AG20443 (cell line): ENCODE measurements around the gene ROBO1.
"Not testable (repeated sequence)": the region's sequence is repeated elsewhere in the genome, so short reads cannot be mapped to it uniquely, and the experiment has no call there.

Source experiments
- DNase-seq: peaks from one replicate; pipeline ENCODE4 v3.0.0; 2012; ENCODE audit warnings: low spot score, mixed read lengths

Gene ROBO1

DNA sequence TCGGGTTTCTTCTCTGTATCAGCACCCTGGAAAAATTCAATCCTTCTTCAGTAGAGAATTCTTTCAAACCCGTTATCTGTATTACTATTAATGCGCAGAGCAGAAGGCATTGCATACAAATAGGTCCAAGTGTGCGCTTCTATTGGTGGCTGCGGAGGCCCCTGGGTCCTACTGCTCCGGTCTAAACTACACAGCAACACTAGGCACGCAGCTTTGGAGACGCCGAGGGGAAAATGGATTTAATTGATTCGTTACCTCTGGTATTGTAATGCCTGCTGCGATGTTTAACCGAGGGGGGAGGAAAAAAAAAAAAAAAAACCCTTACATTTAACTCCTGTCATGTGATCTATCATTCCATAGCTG, at the start of gene ROBO1:
ROBO1 (minus strand) TSS at position 94 of the 363 bp plus-strand sequence.
- no peak for DNase-seq

DNA sequence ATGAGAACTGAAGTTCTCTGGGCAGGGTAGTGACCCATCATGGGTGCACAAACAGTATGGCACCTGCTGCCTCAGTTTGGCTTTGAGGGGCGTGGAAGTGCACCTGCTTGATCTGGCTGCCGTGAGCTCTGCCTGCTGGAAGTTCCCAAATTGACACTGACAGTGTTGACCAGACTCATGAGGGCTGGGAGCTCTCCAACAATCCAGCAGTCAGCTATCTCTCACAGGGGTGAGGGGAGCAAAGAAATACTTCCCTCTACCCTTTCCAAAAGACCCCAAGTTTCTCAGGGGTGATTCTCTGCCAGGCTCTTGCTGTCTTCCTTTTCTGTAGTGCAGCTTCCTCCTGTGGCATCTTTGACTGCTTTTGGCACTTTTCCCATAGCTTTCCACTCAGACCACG, 49.4 kb upstream of the ROBO1 start:
- DNase-seq = no peak

DNA sequence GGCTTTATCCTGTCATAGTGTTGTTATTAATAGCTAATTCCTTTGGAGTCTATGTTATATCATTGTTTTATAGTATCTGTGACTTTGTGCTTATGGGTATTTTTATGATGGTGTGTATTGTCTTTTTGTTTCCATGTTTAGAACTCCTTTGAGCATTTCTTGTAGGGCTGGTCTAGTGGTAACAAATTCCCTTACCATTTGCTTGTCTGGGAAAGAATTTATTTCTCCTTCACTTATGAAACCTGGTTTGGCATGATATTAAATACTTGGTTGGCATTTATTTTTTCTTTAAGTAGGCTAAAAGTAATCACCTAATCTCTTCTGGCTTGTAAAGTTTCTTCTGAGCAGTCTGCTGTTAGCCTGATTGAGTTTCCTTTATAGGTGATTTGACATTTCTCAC, 47.7 kb upstream of the ROBO1 start:
- no peak for DNase-seq

DNA sequence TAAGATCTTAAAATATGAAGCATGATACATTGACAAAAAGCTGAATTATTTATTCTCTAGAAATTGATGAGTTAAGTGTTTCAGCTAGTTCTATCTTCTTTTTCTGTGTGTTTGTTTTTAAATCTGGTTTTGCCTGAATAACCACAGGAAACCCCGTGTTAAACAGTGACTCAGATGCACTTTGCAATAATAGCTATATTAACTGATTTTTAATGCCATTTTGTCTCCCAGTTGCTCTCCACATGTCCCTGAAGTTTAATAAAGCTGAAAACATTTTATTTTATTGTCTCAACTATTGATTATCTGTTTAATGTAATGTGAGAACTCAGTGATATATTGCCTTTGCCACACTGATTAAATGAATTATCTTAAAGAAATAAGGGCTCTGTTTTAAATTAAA, 42.8 kb upstream of the ROBO1 start:
- DNase-seq = no peak

DNA sequence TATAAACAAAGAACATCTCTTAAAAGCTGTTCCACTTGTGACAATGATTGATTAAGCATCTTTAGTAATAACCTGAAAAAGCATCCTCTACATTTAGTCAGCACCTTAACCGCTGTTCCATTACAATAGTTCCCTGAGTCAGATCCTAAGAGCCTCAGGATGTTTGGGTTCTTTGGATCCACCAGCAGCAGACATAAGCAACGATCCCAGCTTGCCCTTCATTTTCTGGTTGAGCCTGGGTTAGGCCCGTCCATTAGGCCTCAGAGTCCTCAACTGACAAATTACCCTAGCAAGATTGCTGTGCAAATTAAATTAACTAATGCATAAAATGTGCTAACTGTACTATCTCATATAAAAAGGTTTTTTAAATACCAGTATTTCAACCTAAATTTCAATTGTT, 42.3 kb upstream of the ROBO1 start:
- no peak for DNase-seq

DNA sequence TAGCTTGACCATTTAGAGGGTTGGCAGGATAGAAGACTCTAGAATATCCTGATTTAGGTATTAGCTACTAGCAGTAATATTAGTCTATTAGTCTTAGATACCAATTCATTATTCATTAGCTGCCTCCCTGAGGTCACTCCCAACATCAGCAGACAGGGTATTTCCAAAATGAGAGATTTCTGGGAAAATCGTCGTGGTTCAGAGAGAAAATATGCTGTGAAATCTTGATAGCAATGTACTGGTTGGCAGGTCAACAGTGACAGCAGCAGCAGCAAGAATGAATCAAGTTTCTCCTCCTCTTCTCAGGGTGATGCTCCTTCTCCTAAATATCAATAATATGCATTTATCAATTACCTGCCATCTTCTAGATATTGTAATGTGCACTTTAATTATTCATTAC, 41.3 kb upstream of the ROBO1 start:
- DNase-seq = no peak

DNA sequence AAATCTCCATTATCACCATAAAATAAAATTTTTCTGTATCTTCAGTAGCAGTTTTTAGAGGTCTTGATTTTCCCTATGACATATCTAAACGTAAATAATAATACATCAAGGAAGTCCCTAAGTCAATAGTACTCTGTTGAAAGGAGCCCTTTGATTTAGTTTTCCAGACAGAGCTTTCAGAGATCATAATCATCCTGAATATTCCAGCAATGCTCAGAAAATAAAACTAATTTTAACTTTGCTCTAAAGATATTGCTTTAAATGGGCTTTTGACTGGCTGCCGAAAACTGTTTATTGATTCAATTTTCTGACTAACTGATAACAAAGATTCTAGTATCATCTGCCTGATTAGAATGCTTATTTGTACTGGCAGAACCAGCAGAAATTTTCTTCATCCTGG, 40.7 kb upstream of the ROBO1 start:
- DNase-seq = no peak

DNA sequence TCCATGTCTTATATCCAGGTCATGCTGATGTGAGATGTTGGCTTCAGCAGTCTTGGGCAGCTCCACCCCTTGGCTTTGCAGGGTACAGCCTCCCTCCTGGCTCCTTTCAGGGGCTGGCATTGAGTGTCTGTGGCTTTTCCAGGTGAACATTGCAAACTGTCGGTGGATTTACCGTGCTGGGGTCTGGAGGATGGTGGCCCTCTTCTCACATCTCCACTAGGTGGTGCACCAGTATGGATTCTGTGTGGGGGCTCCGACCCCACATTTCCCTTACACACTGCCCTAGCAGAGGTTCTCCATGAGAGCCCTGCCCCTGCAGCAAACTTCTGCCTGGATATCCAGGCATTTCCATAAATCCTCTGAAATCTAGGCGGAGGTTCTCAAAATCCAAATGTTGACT, 22.4 kb upstream of the ROBO1 start:
- DNase-seq = not testable (repeated sequence)

DNA sequence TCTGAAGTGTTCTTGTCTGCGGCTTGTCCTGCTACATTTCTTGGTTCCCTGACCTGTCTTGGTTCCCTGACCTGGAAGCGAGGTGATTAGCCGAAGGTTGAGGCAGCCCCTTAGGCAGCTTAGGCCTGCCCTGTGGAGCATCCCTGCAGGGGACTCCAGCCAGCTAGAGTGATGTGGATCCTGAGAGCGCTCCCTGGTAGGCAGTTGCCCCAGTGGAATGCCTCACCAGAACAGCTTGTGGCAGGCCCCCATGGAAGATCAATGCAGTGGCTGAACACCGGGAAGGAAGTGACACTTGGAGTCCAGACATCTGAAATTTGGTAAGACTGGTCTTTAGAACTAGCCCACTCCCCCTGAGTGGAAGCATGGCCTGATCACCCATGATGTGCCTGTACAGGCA, 5.5 kb upstream of the ROBO1 start:
- DNase-seq = no peak

DNA sequence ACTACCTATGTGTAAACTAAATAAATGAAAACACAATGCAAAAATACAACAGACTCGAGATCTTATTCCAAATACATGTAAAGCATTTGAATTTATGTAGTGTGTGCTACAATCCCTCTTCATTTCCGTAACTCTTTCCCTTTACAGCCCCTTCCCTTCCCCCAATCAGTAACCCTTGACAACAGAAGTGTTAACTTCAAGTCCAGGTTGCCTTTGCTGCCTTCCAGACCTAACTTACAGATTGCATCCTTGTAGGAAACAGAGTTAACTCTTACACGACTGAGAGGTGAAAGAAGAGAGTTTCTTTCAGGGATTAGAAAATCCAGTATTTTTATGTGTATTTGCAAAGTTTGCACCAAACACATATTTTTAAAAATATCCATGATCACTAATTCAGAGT, 1.4 kb upstream of the ROBO1 start:
- DNase-seq = no peak

DNA sequence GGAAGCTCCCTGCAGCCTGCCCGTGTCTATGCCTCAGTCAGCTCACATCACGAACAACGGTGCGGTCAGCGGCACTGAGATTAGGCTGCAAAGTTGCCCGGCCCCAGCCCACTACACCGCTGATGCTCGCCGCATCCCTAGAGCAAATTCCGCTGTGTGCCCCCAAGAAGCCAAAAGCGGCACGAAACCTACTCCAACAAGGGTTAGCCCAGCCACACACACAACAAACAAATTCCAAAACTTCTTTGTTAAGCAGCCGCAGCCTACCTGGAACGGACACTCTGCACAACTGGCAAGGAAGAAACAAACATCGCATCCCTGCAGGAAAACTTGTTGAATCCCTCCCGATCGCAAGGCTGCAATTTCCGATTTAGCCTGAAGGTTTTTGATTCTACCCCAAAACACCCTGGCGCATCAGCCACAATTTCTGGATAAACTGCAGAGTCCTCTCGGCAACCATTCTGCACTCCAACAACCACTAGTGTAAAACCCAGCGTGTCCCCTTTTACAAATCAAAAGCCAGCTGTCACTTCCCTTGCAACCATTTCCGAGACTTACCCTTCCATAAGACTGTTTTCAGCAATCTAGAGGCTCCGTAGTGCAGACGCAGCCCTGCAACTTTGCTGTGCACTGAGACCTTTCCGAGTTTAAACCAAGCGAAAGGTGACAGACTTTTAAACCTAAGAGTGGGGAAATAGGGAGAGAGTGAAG, 449 bp downstream of the ROBO1 start:
- peak; percentile 8 for DNase-seq

DNA sequence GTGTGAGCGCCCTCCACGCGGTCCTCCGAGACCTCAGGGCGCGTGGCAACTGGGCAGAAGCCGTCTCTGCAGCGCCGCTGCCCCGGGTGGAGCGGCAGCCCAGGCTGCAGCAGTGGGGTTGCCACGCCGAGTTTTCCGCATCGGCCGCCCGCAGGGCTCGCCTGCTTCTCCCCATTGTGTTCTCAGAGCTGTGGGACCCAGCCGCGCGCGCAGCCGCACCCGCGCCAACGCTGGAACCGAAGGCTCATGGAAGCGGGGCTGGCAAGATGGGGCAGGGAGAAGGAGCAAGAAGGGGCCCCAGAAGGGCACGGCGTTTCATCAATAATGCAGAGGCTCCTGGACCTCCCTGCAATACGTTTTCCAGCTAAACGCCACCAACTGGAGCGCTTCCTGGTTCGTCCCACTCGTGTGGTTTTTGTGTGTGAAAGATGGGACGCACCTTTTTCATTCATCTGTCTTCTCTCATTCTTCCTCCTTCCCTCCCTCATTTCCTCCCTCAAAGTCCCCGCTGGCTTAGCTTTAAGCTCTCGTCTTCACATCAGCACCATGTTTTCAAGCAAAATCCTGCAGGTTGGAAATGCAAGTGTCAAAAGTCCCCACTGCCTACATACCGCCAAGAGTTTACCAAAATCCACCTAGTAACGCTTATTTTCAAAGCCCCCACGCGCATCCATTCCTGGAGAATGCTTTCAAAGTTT, 1.2 kb downstream of the ROBO1 start:
- DNase-seq = peak; percentile 4

DNA sequence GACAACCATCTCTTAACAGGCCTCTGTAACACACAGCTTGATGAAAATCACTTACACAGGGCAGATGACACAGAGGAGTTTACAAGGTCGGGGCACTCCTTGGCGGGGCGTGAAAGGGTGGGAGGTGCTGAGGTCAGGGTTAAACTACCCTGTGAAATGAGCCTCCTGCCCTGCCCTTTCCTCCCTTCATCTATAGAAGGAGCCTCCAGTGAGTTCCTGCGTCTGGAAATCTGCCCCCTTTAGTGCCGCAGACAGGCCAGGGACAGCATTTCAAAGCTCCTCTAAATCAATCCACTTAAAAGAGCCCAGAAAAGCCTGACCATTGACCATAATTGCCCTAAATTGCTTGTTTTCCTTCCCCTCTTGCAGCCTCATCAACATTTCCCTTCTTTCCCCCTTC, 1.9 kb downstream of the ROBO1 start:
- no peak for DNase-seq

DNA sequence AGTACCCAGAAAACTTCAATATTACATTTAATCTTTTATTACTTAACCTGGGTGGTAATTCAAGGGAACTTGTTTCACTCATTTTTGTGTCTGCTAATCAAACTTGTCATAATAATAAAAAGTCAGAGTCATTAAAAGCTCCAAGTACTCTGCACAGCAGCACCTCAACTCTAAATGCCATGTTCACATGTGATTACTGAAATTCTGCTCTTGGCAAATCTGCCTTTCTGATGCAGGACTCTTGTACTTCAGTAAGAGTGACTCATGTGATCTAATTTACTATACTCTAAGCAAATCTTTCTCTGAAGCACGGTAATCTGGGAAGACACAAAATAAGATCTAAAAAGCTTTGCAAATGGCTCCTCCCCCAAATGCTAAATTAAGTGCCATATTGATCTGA, 6.4 kb downstream of the ROBO1 start:
- DNase-seq = no peak

DNA sequence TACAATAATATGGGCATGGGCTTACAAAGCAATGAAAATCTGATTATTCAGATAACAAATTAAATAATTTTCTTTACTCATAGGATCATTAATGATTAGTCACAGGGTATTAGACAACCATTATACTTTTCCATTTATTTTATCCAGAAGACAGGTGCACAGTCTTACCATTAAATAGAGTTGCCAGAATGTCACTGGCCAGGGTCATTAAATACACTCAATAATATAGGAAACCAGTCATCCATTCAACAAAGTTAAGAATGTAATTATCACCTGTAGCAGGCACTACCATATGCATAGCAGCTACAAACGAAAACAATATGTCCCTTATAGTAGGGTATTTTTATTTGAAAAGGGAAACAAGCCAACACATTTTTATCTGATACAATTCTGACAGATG, 16.1 kb downstream of the ROBO1 start:
- DNase-seq = no peak

DNA sequence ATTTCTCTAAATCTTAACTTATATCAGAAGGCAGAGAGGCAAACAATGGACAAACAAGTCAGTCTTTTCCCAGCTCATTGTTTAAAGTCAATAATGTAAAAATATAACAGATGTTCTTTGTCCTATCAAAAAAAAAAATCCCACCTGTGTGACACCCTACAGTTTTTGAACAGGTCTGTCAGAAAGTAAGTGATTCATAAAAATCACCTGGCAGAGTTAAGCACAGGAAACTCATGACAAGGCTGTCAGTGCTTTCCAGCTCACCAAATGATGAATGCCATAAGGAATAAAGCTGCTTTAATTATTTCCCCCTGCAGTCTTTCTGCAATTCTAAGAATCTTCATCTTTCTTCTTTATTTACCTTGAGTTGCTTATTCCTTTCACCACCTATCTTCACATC, 30.3 kb downstream of the ROBO1 start:
- DNase-seq = no peak

DNA sequence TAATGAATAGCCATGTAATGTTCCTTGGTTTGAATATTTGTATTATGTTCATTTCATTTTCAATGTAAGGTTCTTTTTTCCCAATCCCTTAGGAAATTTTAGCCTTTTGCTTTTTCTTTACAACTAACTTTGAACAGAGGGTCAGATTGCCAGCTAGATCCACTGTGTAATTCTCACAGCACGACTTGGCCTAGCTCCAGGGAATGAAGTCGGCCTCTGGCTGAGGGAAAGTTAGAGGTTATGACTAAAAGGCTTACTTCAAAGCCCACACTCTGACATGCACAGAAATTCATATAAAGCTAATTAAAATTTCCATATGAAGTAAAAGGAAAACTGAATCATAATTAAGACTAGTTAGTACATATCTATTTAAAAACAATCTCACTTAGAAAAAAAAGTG, 38.7 kb downstream of the ROBO1 start:
- DNase-seq = no peak

DNA sequence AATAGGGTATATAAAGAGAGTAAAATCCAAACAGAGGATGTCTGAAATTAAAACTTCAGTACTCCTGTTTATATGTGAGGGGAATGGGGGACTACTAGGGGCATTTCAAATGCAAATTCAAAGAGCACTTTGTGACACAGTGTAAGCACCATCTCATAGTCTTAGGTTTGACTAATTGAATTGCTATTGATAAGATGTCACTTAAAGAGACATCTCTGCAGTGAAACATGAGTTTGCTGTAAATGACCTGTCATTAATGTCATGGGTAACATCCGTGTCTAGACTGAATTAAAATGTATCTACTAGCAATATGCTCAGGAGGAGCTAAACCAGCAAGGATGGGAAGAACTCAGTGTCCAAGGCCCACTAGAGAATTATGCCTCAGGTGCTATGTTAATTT, 41.0 kb downstream of the ROBO1 start:
- DNase-seq = no peak

DNA sequence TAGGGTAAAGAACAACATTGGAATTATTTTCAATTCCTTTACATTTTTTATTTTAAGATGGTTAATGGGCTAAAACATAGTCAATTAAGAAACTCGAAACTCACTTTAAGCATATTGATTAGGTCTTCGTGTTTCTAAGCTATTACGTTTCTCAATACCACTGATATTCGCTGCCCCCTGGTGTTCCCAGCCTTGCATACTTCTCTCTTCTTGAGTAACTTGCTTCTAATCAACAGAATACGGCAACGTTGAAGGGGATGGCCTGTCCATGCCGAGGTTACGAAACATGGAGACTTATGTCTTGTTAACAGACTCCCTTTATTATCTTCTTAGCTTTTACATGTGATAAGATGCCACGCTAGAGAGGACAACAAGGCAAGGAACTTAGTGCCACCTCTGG, 43.6 kb downstream of the ROBO1 start:
- no peak for DNase-seq

DNA sequence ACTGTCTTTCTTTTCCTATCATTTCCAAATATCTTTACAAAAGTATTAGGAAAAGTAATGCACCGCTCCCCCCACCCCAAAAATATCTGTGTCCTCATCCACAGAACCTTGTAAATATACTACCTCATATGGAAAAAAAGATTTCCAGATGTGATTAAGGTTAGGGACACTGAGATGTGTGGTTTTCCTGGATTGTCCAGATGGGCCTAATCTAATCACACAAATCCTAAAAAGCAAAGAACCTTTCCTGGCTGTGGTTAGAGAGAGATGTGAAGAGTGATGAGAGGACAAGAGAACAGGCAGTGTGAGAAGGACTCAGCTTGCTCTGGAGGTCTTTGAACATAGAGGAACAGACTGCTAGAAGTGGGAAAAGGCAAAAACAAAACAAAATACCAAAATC, 77.7 kb downstream of the ROBO1 start:
- DNase-seq = no peak

DNA sequence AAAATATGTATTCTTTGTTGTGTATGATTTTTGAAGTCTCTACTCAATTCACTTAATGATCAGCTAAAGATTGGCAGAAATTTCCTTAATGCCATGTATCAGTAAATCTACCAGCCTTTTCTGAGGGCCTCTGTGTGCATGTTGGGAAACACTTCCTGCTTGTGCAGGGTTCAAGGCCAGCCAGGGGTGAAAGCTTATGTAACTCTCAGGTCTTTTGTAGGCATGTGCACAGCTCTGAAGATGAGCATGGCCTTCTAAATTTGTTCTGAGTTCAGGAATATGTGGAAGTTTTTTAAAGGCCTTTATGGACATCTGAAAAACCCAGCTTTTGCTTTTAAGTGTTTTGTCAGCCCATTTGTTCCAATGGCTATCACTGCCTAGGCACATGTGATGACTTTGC, 82.7 kb downstream of the ROBO1 start:
- no peak for DNase-seq

DNA sequence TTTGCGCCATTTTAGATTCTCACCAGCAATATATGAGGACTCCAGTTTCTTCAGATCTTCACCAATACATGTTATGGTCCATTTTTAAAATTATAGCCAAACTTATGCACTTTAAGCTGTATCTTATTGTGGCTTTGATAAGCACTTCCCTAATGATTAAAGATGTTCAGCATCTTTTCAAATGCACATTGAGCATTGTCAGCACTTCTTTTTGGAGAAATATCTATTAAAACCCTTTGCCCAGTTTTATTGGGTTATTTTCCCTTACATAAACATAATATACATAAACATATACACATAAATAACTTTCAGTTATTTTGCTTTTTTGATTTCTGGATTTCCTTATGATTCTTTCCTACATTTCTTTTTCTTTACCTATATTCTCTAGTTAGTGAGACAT, 83.8 kb downstream of the ROBO1 start:
- no peak for DNase-seq

DNA sequence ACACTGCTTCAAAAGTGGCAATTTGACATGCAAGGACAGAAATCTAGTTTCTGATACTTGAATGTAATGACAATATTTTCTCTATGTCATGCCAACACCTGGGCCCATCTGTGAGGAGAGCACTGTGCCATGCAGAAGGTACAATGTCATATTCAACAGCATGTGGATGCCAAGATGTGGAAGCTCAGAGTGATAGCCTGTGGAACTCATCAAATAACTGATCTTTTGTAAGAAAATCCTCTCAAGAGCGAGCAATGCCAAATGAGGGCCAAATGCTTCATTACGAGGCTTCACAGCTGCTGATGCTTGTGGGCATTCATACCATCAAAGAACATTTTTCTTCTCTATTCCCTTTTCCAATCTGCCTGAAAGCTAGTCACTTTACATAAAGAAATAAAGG, 95.1 kb downstream of the ROBO1 start:
- no peak for DNase-seq

DNA sequence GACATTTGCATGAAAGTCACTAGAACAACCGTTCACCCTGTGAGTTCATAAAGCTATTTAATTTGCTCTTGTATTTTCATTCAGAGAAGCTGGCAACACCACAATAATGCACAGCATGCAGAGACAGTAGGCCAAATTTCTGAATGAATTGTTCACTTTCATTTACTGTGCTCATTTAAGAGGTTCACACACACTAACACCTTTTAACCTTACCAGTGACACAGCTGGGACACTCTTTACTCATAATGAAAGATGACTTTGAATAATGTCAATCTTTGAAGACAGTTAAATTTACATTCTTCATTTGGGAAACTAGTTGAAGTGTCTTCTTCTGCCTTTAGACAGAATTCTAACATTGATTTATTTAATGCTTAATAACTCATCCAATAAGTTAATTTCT, 95.7 kb downstream of the ROBO1 start:
- no peak for DNase-seq
